GM23338 (cell line): ENCODE data around the gene ISCU. TPM values are rescaled to one million over a fixed set of nuclear protein-coding genes. Genes with fewer than 3 reads are reported as not detected.

Experiments
- ATAC-seq: fragments of 200-7000 bp; cut with Tn5 transposase; 3 replicates; pipeline ENCODE4 v1.9.1; 2020
- DNase-seq: peaks from one replicate; pipeline ENCODE4 v3.0.0-alpha.2; 2015; ENCODE audit warnings: low spot score
- H2AFZ ChIP-seq: fragments of 200-600 bp; sonication (generic); 2 replicates; pipeline ENCODE4 v1.8.0; 2016; ENCODE audit warnings: antibody characterized with exemption, mild to moderate bottlenecking, moderate library complexity
- H3F3A ChIP-seq: fragments of 200-600 bp; sonication (generic); replicated peaks from 2 replicates; pipeline ENCODE4 v1.8.0; 2017; ENCODE audit warnings: antibody characterized with exemption, mixed run types, low read depth
- H3K27ac ChIP-seq: fragments of 200-600 bp; sonication (generic); 2 replicates; pipeline ENCODE4 v1.6.1; 2016; ENCODE audit warnings: low read depth
- H3K27me3 ChIP-seq: fragments of 200-600 bp; sonication (generic); 2 replicates; pipeline ENCODE4 v1.8.0; 2016; ENCODE audit warnings: mild to moderate bottlenecking, mixed run types, moderate library complexity; ENCODE audit not compliant: insufficient read depth
- H3K36me3 ChIP-seq: fragments of 200-600 bp; sonication (generic); 2 replicates; pipeline ENCODE4 v1.8.0; 2016; ENCODE audit warnings: mild to moderate bottlenecking; ENCODE audit not compliant: insufficient read depth
- H3K4me1 ChIP-seq: fragments of 200-600 bp; sonication (generic); 2 replicates; pipeline ENCODE4 v1.8.0; 2016; ENCODE audit warnings: mild to moderate bottlenecking, moderate library complexity; ENCODE audit not compliant: insufficient read depth
- H3K4me2 ChIP-seq: fragments of 200-600 bp; sonication (generic); 2 replicates; pipeline ENCODE4 v1.7.1; 2017; ENCODE audit warnings: mixed run types
- H3K4me3 ChIP-seq: fragments of 200-600 bp; sonication (generic); 2 replicates; pipeline ENCODE4 v1.6.1; 2016; ENCODE audit warnings: mixed run types
- H3K79me2 ChIP-seq: fragments of 200-600 bp; sonication (generic); replicated peaks from 2 replicates; pipeline ENCODE4 v1.8.0; 2017; ENCODE audit warnings: mild to moderate bottlenecking; ENCODE audit not compliant: insufficient read depth
- H3K9me2 ChIP-seq: fragments of 200-600 bp; sonication (generic); 2 replicates; pipeline ENCODE4 v1.8.0; 2017; ENCODE audit not compliant: insufficient read depth
- H4K20me1 ChIP-seq: fragments of 200-600 bp; sonication (generic); replicated peaks from 2 replicates; pipeline ENCODE4 v1.8.0; 2017; ENCODE audit warnings: mild to moderate bottlenecking; ENCODE audit not compliant: insufficient read depth
- H3K27ac Mint-ChIP-seq: 2 replicates; pipeline ENCODE4 v1.8.0; 2020; ENCODE audit warnings: inconsistent platforms, mild to moderate bottlenecking, moderate library complexity, mixed read lengths
- H3K27me3 Mint-ChIP-seq: 3 replicates; pipeline ENCODE4 v1.8.0; 2022; ENCODE audit warnings: low read depth, mild to moderate bottlenecking, moderate library complexity, mixed read lengths, inconsistent platforms; ENCODE audit not compliant: insufficient read depth, poor library complexity
- H3K36me3 Mint-ChIP-seq: 3 replicates; pipeline ENCODE4 v1.8.0; 2021; ENCODE audit warnings: low read depth, mild to moderate bottlenecking, inconsistent platforms, moderate library complexity, mixed read lengths
- H3K4me1 Mint-ChIP-seq: 3 replicates; pipeline ENCODE4 v1.8.0; 2020; ENCODE audit warnings: mild to moderate bottlenecking, inconsistent platforms, mixed read lengths
- H3K4me3 Mint-ChIP-seq: 3 replicates; pipeline ENCODE4 v1.8.0; 2021; ENCODE audit warnings: moderate library complexity, mild to moderate bottlenecking, inconsistent platforms, mixed read lengths
- H3K9me3 Mint-ChIP-seq: 3 replicates; pipeline ENCODE4 v1.8.0; 2020; ENCODE audit warnings: moderate library complexity, mild to moderate bottlenecking, inconsistent platforms, mixed read lengths
- CREB1 ChIP-seq: fragments of 250-450 bp; sonication (Bioruptor Pico); IDR thresholded peaks from 2 replicates; pipeline ENCODE4 v1.5.0; 2020; ENCODE audit warnings: low read depth, mild to moderate bottlenecking, moderate library complexity
- CTCF ChIP-seq, 2 experiments: fragments of 200-600 bp in 1 of 2; sonication (generic) in 1 of 2; conservative IDR thresholded peaks; 2 replicates each; pipeline versions ENCODE4 v1.5.1 to v1.6.1; 2016 to 2017; ENCODE audit warnings: antibody characterized with exemption in 2 of 2, low read depth in 2 of 2, mild to moderate bottlenecking in 2 of 2, moderate library complexity in 1 of 2
- ETS1 ChIP-seq: IDR thresholded peaks from 2 replicates; pipeline ENCODE4 v1.6.1; 2016; ENCODE audit warnings: antibody characterized with exemption
- EZH2 ChIP-seq: fragments of 200-600 bp; sonication (generic); IDR thresholded peaks from one replicate; pipeline ENCODE4 v1.8.0; 2017; ENCODE audit warnings: antibody characterized with exemption, mild to moderate bottlenecking, low read depth; ENCODE audit not compliant: unreplicated experiment
- EZH2phosphoT487 ChIP-seq: fragments of 200-600 bp; sonication (generic); IDR thresholded peaks from one replicate; pipeline ENCODE4 v1.8.1; 2018; ENCODE audit warnings: antibody characterized with exemption; ENCODE audit not compliant: unreplicated experiment
- JUNB ChIP-seq: IDR thresholded peaks from one replicate; pipeline ENCODE4 v1.6.1; 2016; ENCODE audit warnings: antibody characterized with exemption; ENCODE audit not compliant: unreplicated experiment
- NANOG ChIP-seq: IDR thresholded peaks from 2 replicates; pipeline ENCODE4 v1.6.1; 2016; ENCODE audit warnings: antibody characterized with exemption, borderline replicate concordance
- POLR2AphosphoS5 ChIP-seq: IDR thresholded peaks from 2 replicates; pipeline ENCODE4 v1.6.1; 2016; ENCODE audit warnings: antibody characterized with exemption, low read depth
- STAT1 ChIP-seq: IDR thresholded peaks from one replicate; pipeline ENCODE4 v1.6.1; 2016; ENCODE audit warnings: antibody characterized with exemption; ENCODE audit not compliant: unreplicated experiment
- ZNF114 ChIP-seq: fragments of 250-450 bp; sonication (Bioruptor Pico); IDR thresholded peaks from 2 replicates; pipeline ENCODE4 v1.5.0; 2020; ENCODE audit warnings: mild to moderate bottlenecking, moderate library complexity
- ZNF331 ChIP-seq: fragments of 250-450 bp; sonication (Bioruptor Pico); IDR thresholded peaks from 2 replicates; pipeline ENCODE4 v1.5.0; 2020; ENCODE audit warnings: low read depth, mild to moderate bottlenecking, moderate library complexity
- polyA plus RNA-seq: library from polyadenylated mRNA; unstranded; fragments of >200 nt; fragmentation: Nextera tagmentation; extraction: Ambion mirVana; gene quantifications from 2 replicates; pipeline ENCODE4 v1.2.1, GENCODE V29; 2016
- total RNA-seq: library from RNA; depleted of rRNA; stranded (reverse); fragments of >200 nt; shearing (Covaris generic); gene quantifications from 2 replicates; pipeline ENCODE4 v1.2.3, GENCODE V29; 2014
- TF ChIP-seq, protein P1 (sequence below): IDR thresholded peaks from one replicate; pipeline ENCODE4 v1.6.1; 2018; ENCODE audit warnings: antibody characterized with exemption; ENCODE audit not compliant: unreplicated experiment
- TF ChIP-seq, protein P2 (sequence below): fragments of 250-450 bp; sonication (Bioruptor Pico); IDR thresholded peaks from 2 replicates; pipeline ENCODE4 v1.5.0; 2020; ENCODE audit warnings: mild to moderate bottlenecking, moderate library complexity

Gene ISCU
- total and polyA plus RNA-seq, 2 experiments from 2014 or later: 123 to 129 TPM

- Histone ChIP-seq H3K36me3 (peaks cover 46% of the 10 kb centered on the region), H3K79me2 (peaks cover 87% of the 10 kb centered on the region), H3K9me2 (no peaks in the 10 kb centered on the region), H3F3A (0 out of 2 replicates have a peak, but pooled peaks cover 2% of the 10 kb centered on the region), H3K4me2 (no peak overlapping the region), H3K4me3 (no peak overlapping the region), H2AFZ (no peak overlapping the region), H3K4me1 (no peaks in the 10 kb centered on the region), H3K27ac (no peak overlapping the region), H4K20me1 (peaks cover 35% of the 10 kb centered on the region), H3K27me3 (no peaks in the 10 kb centered on the region)
- no peak overlapping the region for H3K27ac Mint-ChIP-seq
- H3K9me3 Mint-ChIP-seq: no peaks in the 10 kb centered on the region
- H3K4me3 Mint-ChIP-seq: no peak overlapping the region
- TF ChIP-seq CTCF (conservative IDR thresholded peaks at IDR 0.05; ENCODE audit: low read depth in 2 of 2): no peak
- TF ChIP-seq, protein P1, sequence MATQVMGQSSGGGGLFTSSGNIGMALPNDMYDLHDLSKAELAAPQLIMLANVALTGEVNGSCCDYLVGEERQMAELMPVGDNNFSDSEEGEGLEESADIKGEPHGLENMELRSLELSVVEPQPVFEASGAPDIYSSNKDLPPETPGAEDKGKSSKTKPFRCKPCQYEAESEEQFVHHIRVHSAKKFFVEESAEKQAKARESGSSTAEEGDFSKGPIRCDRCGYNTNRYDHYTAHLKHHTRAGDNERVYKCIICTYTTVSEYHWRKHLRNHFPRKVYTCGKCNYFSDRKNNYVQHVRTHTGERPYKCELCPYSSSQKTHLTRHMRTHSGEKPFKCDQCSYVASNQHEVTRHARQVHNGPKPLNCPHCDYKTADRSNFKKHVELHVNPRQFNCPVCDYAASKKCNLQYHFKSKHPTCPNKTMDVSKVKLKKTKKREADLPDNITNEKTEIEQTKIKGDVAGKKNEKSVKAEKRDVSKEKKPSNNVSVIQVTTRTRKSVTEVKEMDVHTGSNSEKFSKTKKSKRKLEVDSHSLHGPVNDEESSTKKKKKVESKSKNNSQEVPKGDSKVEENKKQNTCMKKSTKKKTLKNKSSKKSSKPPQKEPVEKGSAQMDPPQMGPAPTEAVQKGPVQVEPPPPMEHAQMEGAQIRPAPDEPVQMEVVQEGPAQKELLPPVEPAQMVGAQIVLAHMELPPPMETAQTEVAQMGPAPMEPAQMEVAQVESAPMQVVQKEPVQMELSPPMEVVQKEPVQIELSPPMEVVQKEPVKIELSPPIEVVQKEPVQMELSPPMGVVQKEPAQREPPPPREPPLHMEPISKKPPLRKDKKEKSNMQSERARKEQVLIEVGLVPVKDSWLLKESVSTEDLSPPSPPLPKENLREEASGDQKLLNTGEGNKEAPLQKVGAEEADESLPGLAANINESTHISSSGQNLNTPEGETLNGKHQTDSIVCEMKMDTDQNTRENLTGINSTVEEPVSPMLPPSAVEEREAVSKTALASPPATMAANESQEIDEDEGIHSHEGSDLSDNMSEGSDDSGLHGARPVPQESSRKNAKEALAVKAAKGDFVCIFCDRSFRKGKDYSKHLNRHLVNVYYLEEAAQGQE: no peak
- no peak for TF ChIP-seq NANOG
- no peak for TF ChIP-seq JUNB
- TF ChIP-seq ZNF114: no peak
- TF ChIP-seq EZH2phosphoT487: no peak
- no peak for TF ChIP-seq ZNF331 (CRISPR knock-in tag)
- no peak for TF ChIP-seq STAT1
- no peak for TF ChIP-seq CREB1 (CRISPR knock-in tag)
- no peak for TF ChIP-seq EZH2
- TF ChIP-seq ETS1: no peak
- TF ChIP-seq POLR2AphosphoS5: no peak
- TF ChIP-seq, protein P2, sequence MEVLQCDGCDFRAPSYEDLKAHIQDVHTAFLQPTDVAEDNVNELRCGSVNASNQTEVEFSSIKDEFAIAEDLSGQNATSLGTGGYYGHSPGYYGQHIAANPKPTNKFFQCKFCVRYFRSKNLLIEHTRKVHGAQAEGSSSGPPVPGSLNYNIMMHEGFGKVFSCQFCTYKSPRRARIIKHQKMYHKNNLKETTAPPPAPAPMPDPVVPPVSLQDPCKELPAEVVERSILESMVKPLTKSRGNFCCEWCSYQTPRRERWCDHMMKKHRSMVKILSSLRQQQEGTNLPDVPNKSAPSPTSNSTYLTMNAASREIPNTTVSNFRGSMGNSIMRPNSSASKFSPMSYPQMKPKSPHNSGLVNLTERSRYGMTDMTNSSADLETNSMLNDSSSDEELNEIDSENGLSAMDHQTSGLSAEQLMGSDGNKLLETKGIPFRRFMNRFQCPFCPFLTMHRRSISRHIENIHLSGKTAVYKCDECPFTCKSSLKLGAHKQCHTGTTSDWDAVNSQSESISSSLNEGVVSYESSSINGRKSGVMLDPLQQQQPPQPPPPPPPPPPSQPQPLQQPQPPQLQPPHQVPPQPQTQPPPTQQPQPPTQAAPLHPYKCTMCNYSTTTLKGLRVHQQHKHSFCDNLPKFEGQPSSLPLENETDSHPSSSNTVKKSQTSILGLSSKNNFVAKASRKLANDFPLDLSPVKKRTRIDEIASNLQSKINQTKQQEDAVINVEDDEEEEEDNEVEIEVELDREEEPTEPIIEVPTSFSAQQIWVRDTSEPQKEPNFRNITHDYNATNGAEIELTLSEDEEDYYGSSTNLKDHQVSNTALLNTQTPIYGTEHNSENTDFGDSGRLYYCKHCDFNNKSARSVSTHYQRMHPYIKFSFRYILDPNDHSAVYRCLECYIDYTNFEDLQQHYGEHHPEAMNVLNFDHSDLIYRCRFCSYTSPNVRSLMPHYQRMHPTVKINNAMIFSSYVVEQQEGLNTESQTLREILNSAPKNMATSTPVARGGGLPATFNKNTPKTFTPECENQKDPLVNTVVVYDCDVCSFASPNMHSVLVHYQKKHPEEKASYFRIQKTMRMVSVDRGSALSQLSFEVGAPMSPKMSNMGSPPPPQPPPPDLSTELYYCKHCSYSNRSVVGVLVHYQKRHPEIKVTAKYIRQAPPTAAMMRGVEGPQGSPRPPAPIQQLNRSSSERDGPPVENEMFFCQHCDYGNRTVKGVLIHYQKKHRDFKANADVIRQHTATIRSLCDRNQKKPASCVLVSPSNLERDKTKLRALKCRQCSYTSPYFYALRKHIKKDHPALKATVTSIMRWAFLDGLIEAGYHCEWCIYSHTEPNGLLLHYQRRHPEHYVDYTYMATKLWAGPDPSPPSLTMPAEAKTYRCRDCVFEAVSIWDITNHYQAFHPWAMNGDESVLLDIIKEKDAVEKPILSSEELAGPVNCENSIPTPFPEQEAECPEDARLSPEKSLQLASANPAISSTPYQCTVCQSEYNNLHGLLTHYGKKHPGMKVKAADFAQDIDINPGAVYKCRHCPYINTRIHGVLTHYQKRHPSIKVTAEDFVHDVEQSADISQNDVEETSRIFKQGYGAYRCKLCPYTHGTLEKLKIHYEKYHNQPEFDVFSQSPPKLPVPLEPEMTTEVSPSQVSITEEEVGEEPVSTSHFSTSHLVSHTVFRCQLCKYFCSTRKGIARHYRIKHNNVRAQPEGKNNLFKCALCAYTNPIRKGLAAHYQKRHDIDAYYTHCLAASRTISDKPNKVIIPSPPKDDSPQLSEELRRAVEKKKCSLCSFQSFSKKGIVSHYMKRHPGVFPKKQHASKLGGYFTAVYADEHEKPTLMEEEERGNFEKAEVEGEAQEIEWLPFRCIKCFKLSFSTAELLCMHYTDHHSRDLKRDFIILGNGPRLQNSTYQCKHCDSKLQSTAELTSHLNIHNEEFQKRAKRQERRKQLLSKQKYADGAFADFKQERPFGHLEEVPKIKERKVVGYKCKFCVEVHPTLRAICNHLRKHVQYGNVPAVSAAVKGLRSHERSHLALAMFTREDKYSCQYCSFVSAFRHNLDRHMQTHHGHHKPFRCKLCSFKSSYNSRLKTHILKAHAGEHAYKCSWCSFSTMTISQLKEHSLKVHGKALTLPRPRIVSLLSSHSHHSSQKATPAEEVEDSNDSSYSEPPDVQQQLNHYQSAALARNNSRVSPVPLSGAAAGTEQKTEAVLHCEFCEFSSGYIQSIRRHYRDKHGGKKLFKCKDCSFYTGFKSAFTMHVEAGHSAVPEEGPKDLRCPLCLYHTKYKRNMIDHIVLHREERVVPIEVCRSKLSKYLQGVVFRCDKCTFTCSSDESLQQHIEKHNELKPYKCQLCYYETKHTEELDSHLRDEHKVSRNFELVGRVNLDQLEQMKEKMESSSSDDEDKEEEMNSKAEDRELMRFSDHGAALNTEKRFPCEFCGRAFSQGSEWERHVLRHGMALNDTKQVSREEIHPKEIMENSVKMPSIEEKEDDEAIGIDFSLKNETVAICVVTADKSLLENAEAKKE (CRISPR knock-in tag): no peak
- peaks cover 10% of the 10 kb centered on the region; the same call in 2 of the 3 replicates for H3K4me1 Mint-ChIP-seq
- peaks cover 58% of the 10 kb centered on the region for H3K36me3 Mint-ChIP-seq
- DNase-seq (no peak), ATAC-seq (no peak)
- H3K27me3 Mint-ChIP-seq: no peaks in the 10 kb centered on the region
Observed at GRCh38 chr12:108547686-108548085, 14.7 kb upstream of the ISCU start.
